PC-3 (cell line): ENCODE results near the gene DPF1. TPM values are rescaled to one million over a fixed set of nuclear protein-coding genes. Genes with fewer than 3 reads are reported as not detected.

Experiments
- ATAC-seq: fragments of 200-7000 bp; cut with Tn5 transposase; 2 replicates; pipeline ENCODE4 v1.9.1; 2020; ENCODE audit warnings: mild to moderate bottlenecking, moderate library complexity
- BruUV-seq: library from RNA; stranded (reverse); fragments of 400-500 nt; replicated peaks from 2 replicates; lab custom pipeline; 2021; lab: Mats Ljungman, UMichigan
- CTCF ChIA-PET: fragments of 300-600 bp; sonication (Branson Sonifier 250); formaldehyde crosslinking; loops from one replicate; lab custom pipeline; 2022; ENCODE audit warnings: antibody characterized with exemption; lab: Charles Lee
- POLR2A ChIA-PET: fragments of 300-600 bp; sonication (Branson Sonifier 250); formaldehyde crosslinking; loops from one replicate; lab custom pipeline; 2022; ENCODE audit warnings: antibody characterized with exemption; ENCODE audit not compliant: unreplicated experiment; lab: Charles Lee
- DNase-seq: peaks from one replicate; pipeline ENCODE4 v3.0.0-alpha.2; 2015
- H2AFZ ChIP-seq: fragments of 300-600 bp; sonication (generic); 2 replicates; pipeline ENCODE4 v1.6.0; 2016; ENCODE audit warnings: antibody characterized with exemption, low read length
- H3F3A ChIP-seq: fragments of 300-600 bp; sonication (generic); one replicate; pipeline ENCODE4 v1.6.0; 2017; ENCODE audit warnings: antibody characterized with exemption, low read length, control low read depth, mild to moderate bottlenecking; ENCODE audit not compliant: unreplicated experiment
- H3K27ac ChIP-seq: fragments of 300-600 bp; sonication (generic); 2 replicates; pipeline ENCODE4 v1.5.1; 2016; ENCODE audit warnings: mild to moderate bottlenecking, low read length
- H3K27me3 ChIP-seq: fragments of 300-600 bp; sonication (generic); 2 replicates; pipeline ENCODE4 v1.6.1; 2016; ENCODE audit warnings: low read length, mixed read lengths
- H3K36me3 ChIP-seq: fragments of 300-600 bp; sonication (generic); 2 replicates; pipeline ENCODE4 v1.6.1; 2016; ENCODE audit warnings: low read depth, mixed run types, low read length, mixed read lengths
- H3K4me1 ChIP-seq: fragments of 300-600 bp; sonication (generic); 2 replicates; pipeline ENCODE4 v1.5.1; 2016; ENCODE audit warnings: low read length; ENCODE audit not compliant: insufficient read depth
- H3K4me2 ChIP-seq: fragments of 300-600 bp; sonication (generic); 2 replicates; pipeline ENCODE4 v1.6.0; 2016; ENCODE audit warnings: low read length
- H3K4me3 ChIP-seq: fragments of 300-600 bp; sonication (generic); 2 replicates; pipeline ENCODE4 v1.5.1; 2016; ENCODE audit warnings: mild to moderate bottlenecking, low read length, mixed read lengths
- H3K79me2 ChIP-seq: fragments of 300-600 bp; sonication (generic); 2 replicates; pipeline ENCODE4 v1.6.1; 2017; ENCODE audit warnings: low read length, mixed read lengths
- H3K9ac ChIP-seq: fragments of 300-600 bp; sonication (generic); 2 replicates; pipeline ENCODE4 v1.6.0; 2016; ENCODE audit warnings: mild to moderate bottlenecking, low read length
- H3K9me2 ChIP-seq: fragments of 300-600 bp; sonication (generic); replicated peaks from 2 replicates; pipeline ENCODE4 v1.6.1; 2016; ENCODE audit warnings: mixed run types, low read length, mixed read lengths
- H3K9me3 ChIP-seq: fragments of 300-600 bp; sonication (generic); 2 replicates; pipeline ENCODE4 v1.6.1; 2016; ENCODE audit warnings: low read length, mixed read lengths
- H4K20me1 ChIP-seq: fragments of 300-600 bp; sonication (generic); 2 replicates; pipeline ENCODE4 v1.6.1; 2016; ENCODE audit warnings: low read length, mixed read lengths
- CTCF ChIP-seq: fragments of 300-600 bp; sonication (generic); conservative IDR thresholded peaks from 2 replicates; pipeline ENCODE4 v1.5.1; 2017; ENCODE audit warnings: antibody characterized with exemption, low read depth, mild to moderate bottlenecking, low read length
- EZH2 ChIP-seq: fragments of 300-600 bp; sonication (generic); IDR thresholded peaks from one replicate; pipeline ENCODE4 v1.6.1; 2017; ENCODE audit warnings: antibody characterized with exemption, mild to moderate bottlenecking, low read length; ENCODE audit not compliant: unreplicated experiment
- EZH2phosphoT487 ChIP-seq: fragments of 300-600 bp; sonication (generic); IDR thresholded peaks from 2 replicates; pipeline ENCODE4 v1.6.1; 2018; ENCODE audit warnings: mild to moderate bottlenecking, antibody characterized with exemption, low read length, borderline replicate concordance
- intact Hi-C: fragments of 100-400 bp; cut with micrococcal nuclease; formaldehyde crosslinking; loops from 2 replicates; pipeline ENCODE4 v1.9.0; 2023
- total RNA-seq: library from RNA; depleted of rRNA; stranded (reverse); fragments of >200 nt; gene quantifications from 2 replicates; pipeline ENCODE4 v1.2.3, GENCODE V29; 2014

Gene DPF1
- total RNA-seq, 1 experiment from 2014 or later: 8.1 TPM

GRCh38 chr19:38204096-38204495 is 19.9 kb downstream of the DPF1 start:
- ChIA-PET CTCF (no interaction called here), POLR2A (no interaction called here)
- H3K27ac ChIP-seq: no peak overlapping the region
- H3K9me3 ChIP-seq: no peaks in the 10 kb centered on the region
- H4K20me1 ChIP-seq: no peaks in the 10 kb centered on the region
- H3K9ac ChIP-seq: no peak overlapping the region
- H3K36me3 ChIP-seq: peaks cover 4% of the 10 kb centered on the region; the same call in 1 of the 2 replicates
- H2AFZ ChIP-seq: no peak overlapping the region
- TF ChIP-seq CTCF (no peak), EZH2 (no peak), EZH2phosphoT487 (no peak)
- H3K79me2 ChIP-seq: no peaks in the 10 kb centered on the region
- peak; percentile 37; the same call in 1 of the 2 replicates for ATAC-seq
- H3K27me3 ChIP-seq: no peaks in the 10 kb centered on the region
- DNase-seq: peak; percentile 13
- H3F3A ChIP-seq: no peaks in the 10 kb centered on the region
- no TSS peak for BruUV-seq
- H3K4me3 ChIP-seq: no peak overlapping the region
- no peaks in the 10 kb centered on the region for H3K9me2 ChIP-seq
- intact Hi-C loops: no loop called here
- H3K4me1 ChIP-seq: no peaks in the 10 kb centered on the region
- H3K4me2 ChIP-seq: no peak overlapping the region

GRCh38 chr19:38203197-38203596 is 20.8 kb downstream of the DPF1 start:
- no peaks in the 10 kb centered on the region for H4K20me1 ChIP-seq
- no peak overlapping the region for H3K4me3 ChIP-seq
- H3K27me3 ChIP-seq: no peaks in the 10 kb centered on the region
- ChIA-PET POLR2A (no interaction called here), CTCF (no interaction called here)
- H3K9ac ChIP-seq: no peak overlapping the region
- DNase-seq (no peak), ATAC-seq (no peak)
- TF ChIP-seq CTCF: no peak
- TF ChIP-seq EZH2phosphoT487: no peak
- no peak for TF ChIP-seq EZH2
- no peak overlapping the region for H3K4me2 ChIP-seq
- peaks cover 4% of the 10 kb centered on the region; the same call in 1 of the 2 replicates for H3K36me3 ChIP-seq
- BruUV-seq: no TSS peak
- no peaks in the 10 kb centered on the region for H3K9me2 ChIP-seq
- no peak overlapping the region for H2AFZ ChIP-seq
- H3F3A ChIP-seq: no peaks in the 10 kb centered on the region
- no peak overlapping the region for H3K27ac ChIP-seq
- H3K79me2 ChIP-seq: no peaks in the 10 kb centered on the region
- intact Hi-C loops: no loop called here
- no peaks in the 10 kb centered on the region for H3K9me3 ChIP-seq
- H3K4me1 ChIP-seq: no peaks in the 10 kb centered on the region

- CTCF ChIA-PET: no interaction called here
- Histone ChIP-seq H3F3A (no peaks in the 10 kb centered on the region), H3K4me3 (no peak overlapping the region), H3K27ac (no peak overlapping the region), H3K9me2 (no peaks in the 10 kb centered on the region), H2AFZ (no peak overlapping the region), H3K36me3 (peaks cover 4% of the 10 kb centered on the region; the same call in 1 of the 2 replicates), H3K4me1 (no peaks in the 10 kb centered on the region), H3K9ac (no peak overlapping the region), H3K79me2 (no peaks in the 10 kb centered on the region), H3K9me3 (no peaks in the 10 kb centered on the region), H3K4me2 (no peak overlapping the region), H3K27me3 (no peaks in the 10 kb centered on the region), H4K20me1 (no peaks in the 10 kb centered on the region)
- POLR2A ChIA-PET: no interaction called here
- DNase-seq: no peak
- ATAC-seq: no peak
- TF ChIP-seq CTCF: no peak
- TF ChIP-seq EZH2: no peak
- no peak for TF ChIP-seq EZH2phosphoT487
- intact Hi-C loops: no loop called here
- no TSS peak for BruUV-seq
These were observed 21.5 kb downstream of the DPF1 start for GRCh38 chr19:38202504-38202903.
